GM12875 (cell line): ENCODE measurements around the gene UBR4.

Source experiments
- H3K4me3 ChIP-seq: one replicate; pipeline ENCODE4 v1.5.1; 2011; ENCODE audit warnings: low read depth, low read length, control low read depth
- TF ChIP-seq, protein P1 (sequence below): IDR thresholded peaks from 2 replicates; pipeline ENCODE4 v1.5.1; 2011; ENCODE audit warnings: low read depth, mild to moderate bottlenecking, control low read depth, inconsistent platforms, low read length, moderate library complexity, borderline replicate concordance; ENCODE audit not compliant: insufficient read depth

UBR4 gene

DNA sequence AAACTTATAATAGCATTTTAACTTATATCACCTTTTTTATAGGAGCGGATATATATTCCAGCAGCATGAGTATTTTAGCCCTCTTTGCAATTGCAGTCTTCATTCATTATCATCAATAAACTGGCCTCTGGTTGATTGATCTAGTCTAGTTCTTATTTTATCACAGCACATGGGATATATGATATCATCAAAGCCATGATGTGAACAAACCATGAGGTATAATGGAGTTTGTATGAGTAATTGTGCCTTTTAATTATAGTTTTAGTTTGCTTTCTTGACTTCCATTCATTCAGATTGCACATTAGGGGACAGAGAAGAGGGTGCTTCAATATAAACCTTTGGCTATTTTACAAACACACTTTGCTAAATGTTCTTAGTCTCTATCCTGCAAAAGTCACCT, 3.5 kb upstream of the UBR4 start:
- no peak overlapping the region for H3K4me3 ChIP-seq
- TF ChIP-seq, protein P1, sequence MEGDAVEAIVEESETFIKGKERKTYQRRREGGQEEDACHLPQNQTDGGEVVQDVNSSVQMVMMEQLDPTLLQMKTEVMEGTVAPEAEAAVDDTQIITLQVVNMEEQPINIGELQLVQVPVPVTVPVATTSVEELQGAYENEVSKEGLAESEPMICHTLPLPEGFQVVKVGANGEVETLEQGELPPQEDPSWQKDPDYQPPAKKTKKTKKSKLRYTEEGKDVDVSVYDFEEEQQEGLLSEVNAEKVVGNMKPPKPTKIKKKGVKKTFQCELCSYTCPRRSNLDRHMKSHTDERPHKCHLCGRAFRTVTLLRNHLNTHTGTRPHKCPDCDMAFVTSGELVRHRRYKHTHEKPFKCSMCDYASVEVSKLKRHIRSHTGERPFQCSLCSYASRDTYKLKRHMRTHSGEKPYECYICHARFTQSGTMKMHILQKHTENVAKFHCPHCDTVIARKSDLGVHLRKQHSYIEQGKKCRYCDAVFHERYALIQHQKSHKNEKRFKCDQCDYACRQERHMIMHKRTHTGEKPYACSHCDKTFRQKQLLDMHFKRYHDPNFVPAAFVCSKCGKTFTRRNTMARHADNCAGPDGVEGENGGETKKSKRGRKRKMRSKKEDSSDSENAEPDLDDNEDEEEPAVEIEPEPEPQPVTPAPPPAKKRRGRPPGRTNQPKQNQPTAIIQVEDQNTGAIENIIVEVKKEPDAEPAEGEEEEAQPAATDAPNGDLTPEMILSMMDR = no peak

GRCh38 chr1:19212167-19212566, 2.1 kb upstream of the UBR4 start:
- TF ChIP-seq, protein P1 = no peak

DNA sequence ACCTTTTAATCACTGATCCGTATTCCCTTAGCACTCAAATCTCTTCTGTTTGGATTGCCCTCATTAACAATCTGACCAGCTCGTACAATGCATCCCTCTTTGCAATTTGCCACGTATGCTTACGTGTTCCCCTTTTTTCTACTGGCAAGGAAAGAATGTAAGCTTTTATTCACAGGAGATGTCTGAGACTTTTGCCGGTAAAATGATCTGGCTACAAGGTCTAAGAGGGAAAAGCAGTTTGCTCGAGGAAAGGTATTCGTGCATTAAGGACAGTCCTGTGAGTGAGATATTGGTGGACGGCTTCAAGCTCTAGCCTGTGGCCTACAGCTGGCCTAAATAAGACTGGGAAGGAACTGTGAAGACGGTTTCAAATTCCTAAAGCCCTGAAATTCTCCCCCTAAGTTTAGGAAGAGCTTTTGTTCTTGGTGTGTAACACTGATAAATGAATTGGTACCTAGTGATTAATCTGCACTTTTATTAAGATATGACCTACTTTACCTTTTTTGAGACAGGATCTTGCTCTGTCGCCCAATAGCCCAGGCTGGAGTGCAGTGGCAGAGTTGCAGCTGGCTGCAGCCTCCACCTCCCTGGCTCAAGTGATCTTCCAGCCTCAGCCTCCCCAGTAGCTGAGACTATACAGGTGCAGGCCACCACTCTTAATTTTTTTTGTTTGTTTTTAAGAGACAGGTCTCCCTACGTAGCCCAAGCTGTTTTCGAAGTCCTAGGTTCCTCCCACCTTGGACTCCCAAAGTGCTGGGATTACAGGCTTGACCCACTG, 895 bp upstream of the UBR4 start:
- TF ChIP-seq, protein P1 = no peak
- peak overlapping the region; percentile 88 for H3K4me3 ChIP-seq

More at GRCh38 chr1:19212167-19212566, 2.1 kb upstream of the UBR4 start:
- no peak overlapping the region for H3K4me3 ChIP-seq

GRCh38 chr1:19209439-19209989, 552 bp downstream of the UBR4 start:
- H3K4me3 ChIP-seq = peak overlapping the region; percentile 88
- TF ChIP-seq, protein P1 = no peak

GRCh38 chr1:19208710-19209438, 1.2 kb downstream of the UBR4 start:
- H3K4me3 ChIP-seq = peak overlapping the region; percentile 88
- TF ChIP-seq, protein P1 = no peak

DNA sequence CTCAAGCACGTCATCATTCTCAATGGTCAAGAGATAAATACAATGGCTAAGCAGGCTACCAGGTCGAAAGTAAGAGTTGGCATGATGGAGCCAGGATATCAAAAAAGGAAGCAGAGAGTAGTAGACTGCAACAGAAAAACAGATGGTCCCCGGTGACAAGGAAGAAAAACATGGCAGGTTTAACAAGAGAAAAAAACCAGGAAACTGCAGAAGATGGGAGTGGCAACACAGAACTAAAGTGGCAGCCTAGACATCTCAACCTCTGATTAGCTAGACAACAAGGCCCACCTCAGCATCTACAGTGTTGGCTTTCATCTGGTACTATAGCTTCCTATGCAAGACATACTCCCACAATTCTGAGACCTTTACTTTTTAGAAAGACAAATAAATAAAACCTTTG, 3.1 kb downstream of the UBR4 start:
- TF ChIP-seq, protein P1 = no peak
- no peak overlapping the region for H3K4me3 ChIP-seq
